MV-4-11 (cell line): ENCODE measurements around the gene FGD3.

Source experiments
- DNase-seq: peaks from one replicate; lab custom pipeline; 2025; lab: John Stamatoyannopoulos, UW

The FGD3 gene

DNA sequence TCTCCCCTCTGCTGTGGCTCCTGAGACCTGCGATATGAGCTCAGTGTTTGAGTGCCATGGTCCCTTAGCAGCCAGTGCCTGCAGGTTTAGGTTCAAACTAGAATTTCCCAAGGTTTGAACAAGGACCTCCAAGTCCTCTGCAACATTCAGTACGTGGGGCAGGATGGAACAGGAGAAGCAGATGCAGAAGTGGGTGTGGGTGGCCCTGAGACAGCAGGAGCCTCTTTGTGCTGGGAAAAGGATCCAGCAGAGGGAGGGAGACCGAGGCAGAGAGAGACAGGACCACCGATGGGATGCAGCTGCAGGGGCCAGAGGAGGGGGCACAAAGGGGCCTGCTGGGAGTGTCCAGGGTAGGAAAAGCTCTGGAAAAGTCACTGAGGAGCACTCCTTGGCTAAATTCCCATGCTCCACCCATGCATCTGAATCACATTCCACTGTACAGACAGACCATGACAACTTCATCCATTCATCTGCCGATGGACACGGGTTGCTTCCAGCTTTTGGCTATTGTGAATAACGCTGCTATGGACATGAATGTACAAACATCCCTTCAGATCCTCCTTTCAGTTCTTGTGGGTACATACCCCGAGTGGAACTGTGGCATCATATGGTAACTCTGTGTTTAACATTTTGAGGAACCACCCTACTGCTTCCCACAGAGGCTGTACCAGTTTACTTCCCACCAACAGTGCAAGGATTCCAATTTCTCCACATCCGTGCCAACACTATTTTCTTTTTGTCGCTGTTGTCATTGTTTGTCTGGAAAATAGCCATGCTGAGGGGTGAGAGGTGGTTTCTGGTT is 84.5 kb downstream of the FGD3 start:
- peak; percentile 87 for DNase-seq

DNA sequence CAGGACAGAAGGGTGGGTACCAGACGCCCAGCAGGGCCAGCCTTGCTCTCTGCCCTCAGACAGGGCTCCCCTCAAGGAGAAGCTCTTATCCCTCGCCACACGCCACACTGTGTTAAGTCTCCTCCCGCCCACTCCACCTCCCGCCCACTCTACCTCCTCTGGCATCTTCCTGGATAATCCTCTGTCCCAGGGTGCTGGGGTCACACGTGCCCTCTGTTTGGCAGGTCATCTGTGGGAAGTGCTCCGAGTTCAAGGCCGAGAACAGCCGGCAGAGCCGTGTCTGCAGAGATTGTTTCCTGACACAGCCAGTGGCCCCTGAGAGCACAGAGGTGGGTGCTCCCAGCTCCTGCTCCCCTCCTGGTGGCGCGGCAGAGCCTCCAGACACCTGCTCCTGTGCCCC is 85.2 kb downstream of the FGD3 start:
- DNase-seq: no peak

DNA sequence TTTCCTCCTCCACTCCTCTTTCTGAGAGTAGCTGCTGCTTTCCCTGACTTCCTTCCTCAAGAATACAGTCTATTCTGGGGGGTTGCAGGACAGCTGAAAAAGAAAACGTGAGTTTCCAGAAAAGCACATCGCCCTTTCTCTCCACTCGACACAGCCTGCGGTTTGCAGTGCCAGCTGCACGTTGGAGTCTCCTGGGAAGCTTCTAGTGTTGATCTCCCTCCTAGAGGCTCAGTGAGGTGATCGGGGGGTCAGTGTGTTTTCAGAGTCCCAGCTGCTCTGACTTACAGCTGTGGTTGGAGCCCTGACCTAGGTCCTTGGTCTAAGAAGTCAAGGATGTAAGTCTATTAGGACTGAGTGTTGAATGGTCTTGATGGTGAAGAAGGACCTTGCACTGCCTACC is 86.2 kb downstream of the FGD3 start:
- DNase-seq: peak; percentile 81

DNA sequence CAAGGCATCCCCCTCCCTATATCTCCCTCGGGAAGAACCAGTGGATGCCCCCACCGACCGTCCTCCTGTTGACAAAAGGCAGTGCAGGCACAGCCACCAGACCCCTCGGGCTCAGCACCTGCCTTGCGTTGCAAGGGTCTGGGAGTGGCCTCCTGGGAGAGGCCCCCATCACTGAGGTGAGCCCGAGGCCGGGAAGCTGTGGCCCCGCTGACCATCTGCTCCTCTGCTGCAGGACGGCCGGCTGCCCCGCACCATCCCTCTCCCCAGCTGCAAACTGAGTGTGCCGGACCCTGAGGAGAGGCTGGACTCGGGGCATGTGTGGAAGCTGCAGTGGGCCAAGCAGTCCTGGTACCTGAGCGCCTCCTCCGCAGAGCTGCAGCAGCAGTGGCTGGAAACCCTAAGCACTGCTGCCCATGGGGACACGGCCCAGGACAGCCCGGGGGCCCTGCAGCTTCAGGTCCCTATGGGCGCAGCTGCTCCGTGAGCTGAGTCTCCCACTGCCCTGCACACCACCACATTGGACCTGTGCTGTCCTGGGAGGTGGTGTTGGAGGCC is 87.9 kb downstream of the FGD3 start:
- no peak for DNase-seq

DNA sequence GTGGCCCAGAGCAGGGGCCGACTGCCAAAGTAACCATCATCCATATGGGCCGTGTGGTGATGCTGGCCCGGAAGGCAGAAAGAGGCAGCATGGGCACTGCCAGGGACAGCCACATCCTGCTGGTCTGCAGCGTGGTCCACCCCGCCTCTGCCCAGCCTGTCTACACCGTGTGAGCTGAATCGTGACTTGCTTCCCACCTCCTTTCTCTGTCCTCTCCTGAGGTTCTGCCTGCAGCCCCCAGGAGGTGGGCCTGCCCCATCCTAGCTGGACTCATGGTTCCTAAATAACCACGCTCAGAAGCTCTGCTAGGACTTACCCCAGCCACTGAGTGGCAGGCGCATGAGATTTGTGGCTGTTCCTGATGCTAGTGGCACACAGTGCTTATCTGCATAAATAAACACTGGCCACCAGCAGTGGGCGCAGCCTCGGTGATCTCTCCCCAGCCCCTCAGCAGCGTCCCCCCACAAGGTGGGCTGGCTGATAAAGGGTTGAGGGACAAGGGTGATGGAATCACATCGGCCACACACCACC is 88.6 kb downstream of the FGD3 start:
- no peak for DNase-seq

DNA sequence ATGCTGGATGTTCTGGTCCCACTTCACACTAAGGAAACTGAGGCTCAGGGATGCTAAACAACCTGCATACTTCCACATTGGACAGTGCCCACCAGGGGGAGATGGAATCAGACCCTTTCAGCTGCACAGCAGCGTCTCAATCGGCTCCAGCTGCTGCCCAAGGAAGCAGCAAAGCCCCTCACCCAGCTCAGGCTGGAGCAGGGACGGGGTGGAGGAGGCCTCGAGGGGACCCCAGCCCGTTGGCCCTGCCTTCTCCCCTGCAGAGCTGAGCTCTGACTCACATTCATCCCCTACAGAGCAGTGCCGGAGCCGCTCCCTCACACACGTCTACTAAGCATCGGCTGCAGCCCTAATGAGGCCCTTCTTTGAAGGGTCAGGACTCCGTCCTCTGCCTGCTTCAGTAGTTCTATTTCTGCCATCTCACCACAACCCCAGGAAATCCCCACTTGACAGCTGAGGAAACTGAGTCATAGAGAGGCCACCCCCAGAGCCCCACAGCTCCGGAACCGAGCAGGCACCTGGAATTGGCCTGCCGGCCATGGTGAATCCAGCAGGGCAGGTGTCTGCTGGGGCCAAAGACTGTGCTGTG is 89.7 kb downstream of the FGD3 start:
- peak; percentile 39 for DNase-seq

DNA sequence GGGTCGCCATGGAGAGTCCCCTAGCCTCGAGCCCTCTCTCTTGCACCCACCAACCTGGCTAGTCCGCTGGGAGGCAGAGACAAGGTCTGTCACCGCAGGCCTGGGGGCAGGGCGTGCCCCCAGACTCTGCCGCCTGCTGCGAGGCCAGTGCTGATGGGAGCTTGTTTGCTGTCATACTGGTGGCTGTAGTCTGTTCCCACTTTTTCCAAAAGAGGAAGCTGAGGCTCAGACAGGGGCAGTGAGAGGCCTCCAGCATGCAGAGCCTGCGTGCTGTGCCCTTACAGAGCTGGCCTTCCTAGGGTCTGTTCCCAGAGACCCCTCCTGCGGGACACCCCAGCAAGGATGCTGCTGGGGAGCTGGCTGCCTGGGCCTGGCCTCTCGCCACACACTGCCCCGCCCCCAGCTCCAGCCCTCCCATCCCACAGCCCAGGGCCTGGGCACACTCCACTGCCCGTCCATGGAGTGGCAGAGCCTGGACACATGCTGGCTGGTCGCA is 90.2 kb downstream of the FGD3 start:
- peak; percentile 81 for DNase-seq

DNA sequence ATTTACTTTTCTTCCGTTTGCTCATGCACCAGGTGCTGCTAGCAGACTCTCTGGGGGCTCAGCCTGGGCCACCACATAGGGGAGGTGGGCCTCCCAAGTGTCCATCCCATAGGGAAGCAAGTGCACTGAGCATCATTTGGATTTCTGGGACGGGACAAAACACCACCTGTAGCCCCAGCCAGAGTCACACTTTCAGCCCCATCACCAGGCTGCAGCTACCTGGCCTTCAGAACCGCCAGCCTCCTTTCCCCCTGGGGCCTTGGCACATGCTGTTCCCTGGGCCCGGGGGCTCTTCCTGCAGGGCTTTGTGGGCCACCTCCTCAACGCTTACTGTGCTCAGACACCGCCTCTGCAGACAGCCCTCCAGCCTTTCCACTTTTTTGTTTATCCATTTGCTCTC is 91.6 kb downstream of the FGD3 start:
- DNase-seq: no peak

DNA sequence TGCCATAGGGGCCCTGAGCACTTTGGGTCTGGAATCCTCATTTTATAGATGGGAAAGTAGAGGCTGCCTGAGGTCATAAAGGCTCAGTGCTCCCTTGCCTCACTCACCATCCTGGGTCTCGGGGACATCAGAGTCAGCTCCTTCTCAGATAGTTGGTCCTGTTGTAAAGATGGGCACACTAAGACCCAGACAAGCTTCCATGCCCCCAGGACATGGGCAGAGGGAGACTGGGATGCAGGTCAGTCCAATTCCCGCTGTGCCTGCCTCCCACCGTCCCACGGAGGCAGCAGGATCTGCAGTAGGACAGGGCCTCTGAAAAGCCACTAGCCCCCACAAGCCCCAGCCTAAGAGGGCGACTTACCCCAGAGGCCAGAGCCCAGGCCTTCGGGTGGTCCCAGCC is 92.1 kb downstream of the FGD3 start:
- no peak for DNase-seq

DNA sequence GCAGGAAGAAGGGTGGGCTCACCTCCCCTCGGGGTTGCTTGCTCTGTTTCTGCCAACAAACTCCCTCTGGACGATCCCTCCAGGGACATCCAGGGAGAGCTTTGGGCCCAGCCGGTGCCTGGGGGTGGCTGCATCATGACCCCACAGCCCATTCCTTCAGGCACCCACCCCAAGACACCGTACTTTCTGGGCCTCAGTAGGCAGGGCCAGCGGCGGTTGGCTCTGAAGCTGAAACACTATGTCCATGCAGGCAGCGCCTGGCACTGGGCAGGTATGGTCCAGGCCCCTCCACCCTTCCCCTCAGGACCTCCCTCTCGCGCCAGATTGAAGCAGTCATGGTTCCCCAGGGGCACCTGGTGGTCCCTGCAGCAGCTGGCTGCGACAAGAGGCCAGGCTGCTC is 92.7 kb downstream of the FGD3 start:
- DNase-seq: no peak

DNA sequence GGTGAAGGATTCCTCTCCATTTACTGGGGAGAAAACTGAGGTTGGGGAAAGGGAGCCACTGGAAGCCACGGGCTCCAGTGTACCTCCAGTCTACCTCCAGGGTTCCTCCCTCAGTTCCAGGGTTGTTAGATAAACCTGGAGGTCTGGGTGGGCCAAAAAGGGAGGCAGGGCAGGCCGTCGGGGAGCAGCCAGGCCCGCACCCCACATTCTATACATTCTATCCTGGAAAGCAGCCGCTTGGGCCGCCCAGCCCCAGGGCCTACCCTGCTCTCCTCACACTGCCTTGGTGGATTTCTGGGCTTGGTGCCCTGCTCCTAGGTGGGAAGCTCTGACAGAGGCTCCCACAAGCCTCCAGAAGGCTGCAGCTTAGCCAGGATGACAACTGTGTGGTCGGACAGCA is 93.1 kb downstream of the FGD3 start:
- no peak for DNase-seq

DNA sequence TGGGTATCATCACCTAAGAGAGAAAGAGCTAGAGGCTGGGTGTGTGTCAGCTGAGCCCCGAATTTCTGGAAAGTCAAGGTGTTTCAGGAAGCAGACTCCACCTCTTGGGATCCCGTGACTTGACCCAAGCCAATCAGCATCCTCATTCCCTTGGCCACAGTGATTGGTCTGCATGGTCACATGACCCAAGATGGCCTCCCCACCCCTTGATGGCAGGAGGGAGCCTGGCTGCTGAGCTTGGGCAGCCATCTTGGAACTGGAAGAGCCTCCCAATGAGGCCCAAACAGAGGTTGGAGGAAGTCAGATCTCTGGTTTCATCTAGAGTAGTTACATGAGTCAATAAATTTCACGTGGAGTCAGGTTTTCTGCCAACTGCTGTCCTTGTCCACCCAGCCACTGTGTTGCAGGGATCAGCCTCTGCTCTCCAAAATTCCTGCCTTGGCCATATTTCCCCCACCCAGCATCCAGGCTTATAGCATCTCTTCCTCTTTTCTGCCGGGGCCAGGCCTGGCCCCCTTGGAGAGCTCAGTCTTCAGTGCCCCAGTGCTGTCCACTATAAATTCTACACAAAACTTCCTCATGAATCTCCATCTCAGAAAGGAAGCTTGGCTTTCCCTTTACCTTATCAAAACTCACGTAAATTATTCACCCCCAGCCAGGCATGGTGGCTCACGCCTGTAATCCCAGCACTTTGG is 93.9 kb downstream of the FGD3 start:
- DNase-seq: peak; percentile 40

DNA sequence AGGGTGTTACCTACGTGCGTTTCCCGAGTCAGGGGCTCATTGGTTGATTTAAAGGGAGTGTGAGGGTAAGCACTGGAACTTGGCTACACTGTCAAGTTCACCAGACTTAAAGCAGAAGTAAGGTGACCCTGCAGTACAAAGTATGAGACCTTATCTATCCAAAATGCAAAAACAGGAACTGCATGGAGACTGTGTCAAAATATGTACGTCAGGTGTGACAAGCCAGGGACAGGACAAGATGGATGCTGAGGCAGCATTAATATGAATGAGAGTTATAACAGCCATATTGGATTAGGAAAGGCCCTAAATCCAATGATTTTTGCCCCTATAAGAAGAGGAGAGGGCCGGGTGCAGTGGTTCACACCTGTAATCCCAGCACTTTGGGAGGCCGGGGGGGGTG is 95.8 kb downstream of the FGD3 start:
- no peak for DNase-seq

DNA sequence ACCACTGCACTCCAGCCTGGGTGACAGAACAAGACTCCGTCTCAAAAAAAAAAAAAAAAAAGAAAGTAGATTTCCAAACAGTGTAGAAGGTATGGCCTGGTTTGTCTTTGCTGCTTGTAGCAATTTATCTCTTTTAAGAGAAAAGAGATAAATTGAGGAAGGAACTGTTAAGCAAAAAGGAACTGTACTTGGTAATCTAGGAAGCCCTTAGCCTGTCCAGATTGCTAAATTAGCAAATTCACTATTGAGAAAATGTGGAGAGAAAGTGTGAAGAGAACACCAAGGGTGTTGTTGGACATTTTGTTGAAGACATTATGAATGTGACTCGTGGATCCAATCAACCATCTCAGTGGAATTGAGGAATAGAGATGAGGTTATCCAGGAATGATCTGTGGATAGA is 98.2 kb downstream of the FGD3 start:
- DNase-seq: peak; percentile 45

DNA sequence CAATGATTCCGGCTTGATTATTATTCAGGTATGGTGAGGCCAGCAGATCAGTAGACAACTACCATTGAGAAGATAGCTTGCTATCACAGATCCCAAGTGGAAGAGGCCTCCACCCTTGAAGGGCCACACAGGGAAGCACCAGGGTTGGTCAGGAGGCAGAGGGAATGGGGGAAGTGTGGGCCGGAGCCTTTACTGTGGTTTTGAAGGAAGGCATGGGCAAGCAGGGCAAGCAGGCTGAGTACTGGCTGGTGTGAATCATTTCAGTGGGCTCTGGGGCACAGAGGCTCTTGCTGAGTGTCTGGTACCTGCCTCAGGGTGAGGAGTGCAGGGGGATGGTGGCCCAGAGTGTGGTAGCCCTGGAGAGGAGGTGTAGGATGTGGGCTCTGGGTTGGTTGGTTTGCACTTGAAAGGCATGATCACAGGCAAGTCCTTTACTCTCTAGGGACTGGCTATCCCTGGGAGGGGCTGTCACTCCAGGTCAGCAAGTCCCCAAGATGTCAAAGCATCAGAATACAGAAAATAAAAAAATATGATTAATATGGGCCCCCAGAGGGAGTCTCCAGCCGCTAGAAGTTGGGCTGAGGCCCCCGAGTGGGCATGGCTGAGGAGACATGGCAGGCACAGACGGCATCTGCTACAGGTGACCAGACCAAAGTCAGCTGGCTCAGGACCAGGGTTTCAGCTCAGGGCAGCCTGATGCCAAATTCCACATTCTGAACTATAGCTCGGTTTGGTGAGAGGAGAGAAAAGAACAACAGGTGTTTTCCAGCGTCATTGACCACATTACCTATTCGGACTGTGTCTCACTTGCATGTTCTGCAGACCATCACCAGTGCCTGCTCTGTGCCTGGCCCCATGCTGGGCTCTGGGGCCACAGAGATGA is 101.5 kb downstream of the FGD3 start:
- no peak for DNase-seq

DNA sequence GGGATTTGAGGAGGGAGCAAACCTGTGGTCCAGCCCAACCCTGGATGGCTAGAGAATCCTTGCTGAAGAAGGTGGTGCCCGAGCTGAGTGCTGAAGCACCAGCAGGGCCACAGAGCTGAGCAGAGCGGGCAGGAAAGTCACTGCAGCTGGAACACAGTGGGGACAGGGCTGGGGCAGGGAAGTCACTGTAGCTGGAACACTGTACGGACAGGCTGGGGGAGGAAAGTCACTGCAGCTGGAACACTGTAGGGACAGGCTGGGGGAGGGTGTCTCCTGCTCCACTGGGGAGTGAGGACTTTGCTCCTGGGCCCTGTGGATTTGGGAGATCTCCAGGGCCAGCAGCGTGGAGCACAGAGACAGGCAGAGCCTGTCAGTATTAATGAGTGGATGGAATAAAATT is 102.2 kb downstream of the FGD3 start:
- DNase-seq: no peak

DNA sequence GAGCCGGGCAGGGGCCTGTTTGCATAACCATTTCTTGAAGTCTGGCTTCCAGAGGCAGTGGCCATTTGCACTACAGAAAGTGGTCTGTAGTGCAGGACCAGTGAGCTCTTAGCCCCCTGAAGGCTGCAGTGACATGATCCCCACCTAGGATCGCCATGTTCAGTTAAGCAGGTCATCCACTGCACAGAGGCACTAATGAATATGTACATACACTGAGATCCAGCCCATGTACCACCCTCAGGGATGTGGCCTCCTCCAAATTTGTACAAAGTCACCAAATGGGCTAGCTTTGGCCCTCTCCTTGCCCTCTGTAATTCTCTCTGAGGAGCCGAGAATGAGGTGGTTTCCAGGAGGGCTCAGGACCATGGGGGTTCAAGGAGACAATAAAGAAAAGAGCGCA is 102.9 kb downstream of the FGD3 start:
- no peak for DNase-seq

DNA sequence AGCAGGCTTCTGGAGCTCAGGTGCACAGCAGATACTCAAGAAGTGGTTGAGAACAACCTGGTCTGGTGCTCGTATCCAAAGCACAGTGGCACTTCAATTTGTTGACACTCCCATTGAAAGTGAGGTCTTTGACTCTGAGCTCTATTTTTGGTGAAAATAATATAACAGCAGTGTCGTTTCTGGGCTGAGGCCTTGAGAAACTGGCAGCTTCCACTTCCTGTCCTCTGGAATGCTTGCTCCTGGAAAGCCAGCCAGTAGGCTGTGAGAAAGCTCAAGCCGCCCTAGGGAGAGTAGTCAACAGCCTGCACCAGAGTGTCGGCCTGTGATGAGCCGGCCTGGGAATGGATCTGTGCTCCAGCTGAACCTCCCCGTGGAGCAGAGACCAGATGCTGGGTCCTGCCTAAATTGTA is 104.4 kb downstream of the FGD3 start:
- DNase-seq: no peak

DNA sequence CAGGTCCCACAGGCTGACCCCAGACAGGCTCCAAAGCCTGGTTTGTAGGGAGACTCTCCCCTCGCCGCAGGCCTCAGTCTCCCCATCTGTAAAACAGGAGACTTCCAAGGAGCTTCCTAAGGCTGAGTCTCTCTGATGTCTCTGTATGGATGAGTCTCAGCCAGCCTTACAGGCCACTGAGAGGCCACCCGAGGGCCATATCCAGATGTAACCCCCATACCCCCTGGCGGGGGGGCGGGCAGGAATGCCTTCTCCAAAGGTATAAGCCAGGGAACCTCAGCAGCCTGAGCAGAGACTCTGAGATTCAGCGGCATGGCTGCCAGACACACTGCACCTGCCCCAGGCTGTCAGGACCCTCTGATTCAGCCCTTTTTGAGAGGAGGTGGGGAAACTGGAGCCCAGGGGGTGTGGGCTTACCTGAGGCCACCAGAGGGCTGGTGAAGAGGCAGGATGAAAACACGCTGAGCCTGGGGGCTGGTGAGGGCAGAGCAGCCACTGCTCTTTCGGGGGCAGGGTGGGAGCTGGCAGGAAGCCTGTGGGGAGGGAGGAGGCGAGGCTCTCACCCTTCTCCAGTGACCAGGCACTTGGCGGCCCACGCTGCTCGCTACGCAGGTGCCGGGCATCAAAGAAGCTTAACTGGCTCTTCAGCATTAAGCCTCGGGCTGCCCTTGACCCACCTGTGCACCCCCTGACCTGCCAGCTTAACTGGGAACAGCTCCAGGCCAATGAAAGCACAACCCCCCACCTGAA is 105.6 kb downstream of the FGD3 start:
- no peak for DNase-seq

DNA sequence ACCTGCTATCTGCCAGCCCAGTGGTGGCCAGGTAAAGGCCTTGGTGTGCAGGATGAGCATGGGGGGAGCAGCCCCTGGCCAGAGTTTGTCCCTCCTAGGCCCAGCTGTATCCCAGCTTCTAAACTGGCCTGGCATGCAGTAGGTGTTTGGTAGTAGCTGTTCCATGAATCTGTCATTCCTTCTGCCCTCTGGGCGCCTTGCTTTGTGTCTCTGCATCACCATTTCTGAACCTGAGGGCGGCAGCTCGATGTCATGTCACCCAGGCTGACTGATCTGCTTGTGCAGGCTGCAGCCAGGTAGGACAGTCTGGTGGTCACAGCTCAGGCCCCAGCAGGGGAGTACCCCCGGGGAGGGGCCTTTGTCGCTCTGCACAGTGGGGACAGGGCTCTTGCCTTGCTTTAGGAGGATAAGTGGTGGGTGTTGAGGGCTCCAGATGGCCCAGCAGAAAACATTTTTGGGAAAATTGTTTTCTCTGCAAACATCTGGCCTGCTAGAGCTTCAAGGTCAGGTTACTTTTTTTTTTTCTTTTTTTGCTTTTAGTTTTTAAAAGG is 106.5 kb downstream of the FGD3 start:
- DNase-seq: no peak
